GM23338 (cell line): ENCODE measurements around the gene CYGB. TPM values are rescaled to one million over a fixed set of nuclear protein-coding genes. Genes with fewer than 3 reads are reported as not detected.
"Not testable (repeated sequence)": the region's sequence is repeated elsewhere in the genome, so short reads cannot be mapped to it uniquely, and the experiment has no call there.

Source experiments
- ATAC-seq: fragments of 200-7000 bp; cut with Tn5 transposase; 3 replicates; pipeline ENCODE4 v1.9.1; 2020
- DNase-seq: peaks from one replicate; pipeline ENCODE4 v3.0.0-alpha.2; 2015; ENCODE audit warnings: low spot score
- H2AFZ ChIP-seq: fragments of 200-600 bp; sonication (generic); 2 replicates; pipeline ENCODE4 v1.8.0; 2016; ENCODE audit warnings: antibody characterized with exemption, mild to moderate bottlenecking, moderate library complexity
- H3F3A ChIP-seq: fragments of 200-600 bp; sonication (generic); replicated peaks from 2 replicates; pipeline ENCODE4 v1.8.0; 2017; ENCODE audit warnings: antibody characterized with exemption, mixed run types, low read depth
- H3K27ac ChIP-seq: fragments of 200-600 bp; sonication (generic); 2 replicates; pipeline ENCODE4 v1.6.1; 2016; ENCODE audit warnings: low read depth
- H3K27me3 ChIP-seq: fragments of 200-600 bp; sonication (generic); 2 replicates; pipeline ENCODE4 v1.8.0; 2016; ENCODE audit warnings: mild to moderate bottlenecking, mixed run types, moderate library complexity; ENCODE audit not compliant: insufficient read depth
- H3K36me3 ChIP-seq: fragments of 200-600 bp; sonication (generic); 2 replicates; pipeline ENCODE4 v1.8.0; 2016; ENCODE audit warnings: mild to moderate bottlenecking; ENCODE audit not compliant: insufficient read depth
- H3K4me1 ChIP-seq: fragments of 200-600 bp; sonication (generic); 2 replicates; pipeline ENCODE4 v1.8.0; 2016; ENCODE audit warnings: mild to moderate bottlenecking, moderate library complexity; ENCODE audit not compliant: insufficient read depth
- H3K4me2 ChIP-seq: fragments of 200-600 bp; sonication (generic); 2 replicates; pipeline ENCODE4 v1.7.1; 2017; ENCODE audit warnings: mixed run types
- H3K4me3 ChIP-seq: fragments of 200-600 bp; sonication (generic); 2 replicates; pipeline ENCODE4 v1.6.1; 2016; ENCODE audit warnings: mixed run types
- H3K79me2 ChIP-seq: fragments of 200-600 bp; sonication (generic); replicated peaks from 2 replicates; pipeline ENCODE4 v1.8.0; 2017; ENCODE audit warnings: mild to moderate bottlenecking; ENCODE audit not compliant: insufficient read depth
- H3K9me2 ChIP-seq: fragments of 200-600 bp; sonication (generic); 2 replicates; pipeline ENCODE4 v1.8.0; 2017; ENCODE audit not compliant: insufficient read depth
- H4K20me1 ChIP-seq: fragments of 200-600 bp; sonication (generic); replicated peaks from 2 replicates; pipeline ENCODE4 v1.8.0; 2017; ENCODE audit warnings: mild to moderate bottlenecking; ENCODE audit not compliant: insufficient read depth
- H3K27ac Mint-ChIP-seq: 2 replicates; pipeline ENCODE4 v1.8.0; 2020; ENCODE audit warnings: inconsistent platforms, mild to moderate bottlenecking, moderate library complexity, mixed read lengths
- H3K27me3 Mint-ChIP-seq: 3 replicates; pipeline ENCODE4 v1.8.0; 2022; ENCODE audit warnings: low read depth, mild to moderate bottlenecking, moderate library complexity, mixed read lengths, inconsistent platforms; ENCODE audit not compliant: insufficient read depth, poor library complexity
- H3K36me3 Mint-ChIP-seq: 3 replicates; pipeline ENCODE4 v1.8.0; 2021; ENCODE audit warnings: low read depth, mild to moderate bottlenecking, inconsistent platforms, moderate library complexity, mixed read lengths
- H3K4me1 Mint-ChIP-seq: 3 replicates; pipeline ENCODE4 v1.8.0; 2020; ENCODE audit warnings: mild to moderate bottlenecking, inconsistent platforms, mixed read lengths
- H3K4me3 Mint-ChIP-seq: 3 replicates; pipeline ENCODE4 v1.8.0; 2021; ENCODE audit warnings: moderate library complexity, mild to moderate bottlenecking, inconsistent platforms, mixed read lengths
- H3K9me3 Mint-ChIP-seq: 3 replicates; pipeline ENCODE4 v1.8.0; 2020; ENCODE audit warnings: moderate library complexity, mild to moderate bottlenecking, inconsistent platforms, mixed read lengths
- CREB1 ChIP-seq: fragments of 250-450 bp; sonication (Bioruptor Pico); IDR thresholded peaks from 2 replicates; pipeline ENCODE4 v1.5.0; 2020; ENCODE audit warnings: low read depth, mild to moderate bottlenecking, moderate library complexity
- ETS1 ChIP-seq: IDR thresholded peaks from 2 replicates; pipeline ENCODE4 v1.6.1; 2016; ENCODE audit warnings: antibody characterized with exemption
- EZH2 ChIP-seq: fragments of 200-600 bp; sonication (generic); IDR thresholded peaks from one replicate; pipeline ENCODE4 v1.8.0; 2017; ENCODE audit warnings: antibody characterized with exemption, mild to moderate bottlenecking, low read depth; ENCODE audit not compliant: unreplicated experiment
- EZH2phosphoT487 ChIP-seq: fragments of 200-600 bp; sonication (generic); IDR thresholded peaks from one replicate; pipeline ENCODE4 v1.8.1; 2018; ENCODE audit warnings: antibody characterized with exemption; ENCODE audit not compliant: unreplicated experiment
- NANOG ChIP-seq: IDR thresholded peaks from 2 replicates; pipeline ENCODE4 v1.6.1; 2016; ENCODE audit warnings: antibody characterized with exemption, borderline replicate concordance
- REST ChIP-seq: IDR thresholded peaks from one replicate; pipeline ENCODE4 v1.6.1; 2018; ENCODE audit warnings: antibody characterized with exemption; ENCODE audit not compliant: unreplicated experiment
- STAT1 ChIP-seq: IDR thresholded peaks from one replicate; pipeline ENCODE4 v1.6.1; 2016; ENCODE audit warnings: antibody characterized with exemption; ENCODE audit not compliant: unreplicated experiment
- polyA plus RNA-seq: library from polyadenylated mRNA; unstranded; fragments of >200 nt; fragmentation: Nextera tagmentation; extraction: Ambion mirVana; gene quantifications from 2 replicates; pipeline ENCODE4 v1.2.1, GENCODE V29; 2016
- total RNA-seq: library from RNA; depleted of rRNA; stranded (reverse); fragments of >200 nt; shearing (Covaris generic); gene quantifications from 2 replicates; pipeline ENCODE4 v1.2.3, GENCODE V29; 2014

Gene CYGB
- total and polyA plus RNA-seq, 2 experiments from 2014 or later: 1.2 to 1.7 TPM

- TF ChIP-seq EZH2: no peak
- no peak for TF ChIP-seq NANOG
- no peak for TF ChIP-seq CREB1
- no peak for TF ChIP-seq EZH2phosphoT487
- TF ChIP-seq STAT1: no peak
- TF ChIP-seq REST: no peak
- no peak for TF ChIP-seq ETS1
Observed at GRCh38 chr17:76527430-76528111, 9.9 kb downstream of the CYGB start (continued).

- H3K27ac ChIP-seq, H3K4me2 ChIP-seq, H3K9me2 ChIP-seq, ATAC-seq, H3K9me3 Mint-ChIP-seq, H3K36me3 Mint-ChIP-seq, H3F3A ChIP-seq, H3K4me3 Mint-ChIP-seq, H3K4me1 ChIP-seq, H3K79me2 ChIP-seq, H3K27ac Mint-ChIP-seq, H3K27me3 ChIP-seq, DNase-seq, H3K36me3 ChIP-seq, H4K20me1 ChIP-seq: not testable (repeated sequence)
- H3K4me1 Mint-ChIP-seq: peaks cover 30% of the 10 kb centered on the region
- Histone ChIP-seq H2AFZ (peak overlapping the region; percentile 74; the same call in 1 of the 2 replicates), H3K4me3 (0 out of 2 replicates have a peak overlapping the region, but pooled peaks have one; percentile 17)
- peaks cover 21% of the 10 kb centered on the region for H3K27me3 Mint-ChIP-seq
Observed at GRCh38 chr17:76527016-76527415, 10.5 kb downstream of the CYGB start.

- not testable (repeated sequence) for H3K36me3 Mint-ChIP-seq, H3K9me3 Mint-ChIP-seq
Observed at GRCh38 chr17:76525513-76525833, 12.0 kb downstream of the CYGB start.

More at GRCh38 chr17:76525513-76525833, 12.0 kb downstream of the CYGB start:
- H3K4me2 ChIP-seq, DNase-seq, H2AFZ ChIP-seq, H3K27me3 ChIP-seq, H3K36me3 ChIP-seq, H4K20me1 ChIP-seq, H3K27ac Mint-ChIP-seq, H3K27ac ChIP-seq, ATAC-seq, H3K4me1 ChIP-seq, H3K4me3 Mint-ChIP-seq, H3K9me2 ChIP-seq, H3K4me3 ChIP-seq, H3K79me2 ChIP-seq, H3F3A ChIP-seq: not testable (repeated sequence)
- H3K4me1 Mint-ChIP-seq: peaks cover 23% of the 10 kb centered on the region
- peaks cover 21% of the 10 kb centered on the region for H3K27me3 Mint-ChIP-seq
